ENCODE results near the gene TCERG1L.

Gene TCERG1L

DNA sequence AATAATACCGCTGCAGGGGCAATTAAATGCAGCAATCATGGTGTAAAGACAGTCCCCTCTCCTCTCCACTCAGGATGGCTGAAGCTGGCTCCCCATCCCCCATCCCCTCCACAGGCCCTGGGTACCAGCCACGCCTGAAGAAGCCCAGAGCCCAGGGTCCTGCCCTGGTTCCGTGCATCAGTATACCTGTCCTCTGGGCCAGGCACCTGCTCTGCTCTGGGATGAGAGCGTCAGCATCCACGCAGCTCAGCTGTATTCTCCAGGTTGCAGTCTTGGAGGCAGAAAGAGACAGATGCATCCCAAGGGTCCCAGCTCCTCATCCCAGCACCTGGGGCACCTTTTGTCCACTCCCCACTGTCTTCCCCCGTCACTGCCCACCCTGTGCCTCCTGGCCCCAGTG, 233.8 kb downstream of the TCERG1L start:
- DNase-seq, result no peak

DNA sequence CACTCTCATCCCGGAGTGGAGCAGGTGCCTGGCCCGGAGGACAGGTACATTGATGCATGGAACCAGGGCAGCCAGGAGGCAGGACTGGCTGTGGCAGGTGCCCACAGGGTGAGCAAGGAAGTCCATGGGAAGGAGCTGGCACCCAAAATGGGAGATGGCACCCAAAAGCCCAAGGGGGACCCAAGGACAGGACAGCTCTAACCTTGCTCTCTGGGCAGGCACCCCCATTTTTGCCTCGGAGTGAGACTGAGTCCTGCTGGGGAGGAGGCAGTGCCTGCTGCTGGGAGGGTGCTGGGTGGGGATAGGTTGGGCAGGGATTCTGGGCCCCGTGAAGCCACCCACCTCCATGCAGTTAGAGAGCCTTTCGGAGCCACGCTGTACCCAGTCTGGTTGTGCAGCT, 234.5 kb downstream of the TCERG1L start:
- no peak for DNase-seq

DNA sequence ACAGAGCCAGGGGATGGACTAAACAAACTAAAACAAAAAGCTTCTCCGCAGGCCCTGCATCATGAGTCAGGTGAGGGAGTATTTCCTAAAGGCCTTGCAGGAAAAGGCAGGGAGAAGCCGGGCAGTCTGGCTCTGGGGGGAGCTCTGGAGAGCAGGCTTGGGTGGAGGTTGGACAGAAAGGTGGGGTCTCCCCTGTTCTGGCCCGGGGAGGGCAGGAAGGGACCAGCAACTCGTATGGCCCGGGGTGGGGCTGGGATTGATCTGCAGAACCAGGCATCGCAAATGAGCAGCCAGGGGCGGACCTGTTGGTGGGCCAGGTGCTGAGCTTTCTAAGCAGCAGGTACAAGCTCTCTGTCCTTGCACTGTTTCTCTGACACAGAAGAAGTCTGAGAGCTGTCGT, 235.2 kb downstream of the TCERG1L start:
- DNase-seq, result no peak

DNA sequence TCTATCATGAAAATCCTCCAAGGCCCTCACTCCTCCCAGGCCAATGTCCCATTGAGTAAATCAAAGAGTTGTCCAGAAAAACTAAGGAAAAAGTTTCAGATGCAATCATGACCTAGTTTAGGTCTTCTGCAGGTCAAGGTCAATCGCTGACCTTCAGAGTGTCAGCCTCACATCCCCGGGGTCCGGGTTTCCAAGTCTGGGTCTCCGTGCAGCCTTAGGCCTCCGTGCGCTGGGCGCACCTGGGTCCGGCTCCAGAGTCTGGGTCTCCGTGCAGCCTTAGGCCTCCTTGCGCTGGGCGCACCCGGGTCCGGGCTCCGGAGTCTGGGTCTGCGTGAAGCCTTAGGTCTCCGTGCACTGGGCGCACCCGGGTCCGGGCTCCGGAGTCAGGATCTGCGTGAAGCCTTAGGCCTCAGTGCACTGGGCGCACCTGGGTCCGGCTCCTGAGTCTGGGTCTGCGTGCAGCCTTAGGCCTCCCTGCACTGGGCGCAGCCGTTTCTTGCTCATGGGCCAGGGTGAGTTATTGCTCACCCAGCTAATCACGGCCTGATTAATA, 236.2 kb downstream of the TCERG1L start:
- no peak for DNase-seq

DNA sequence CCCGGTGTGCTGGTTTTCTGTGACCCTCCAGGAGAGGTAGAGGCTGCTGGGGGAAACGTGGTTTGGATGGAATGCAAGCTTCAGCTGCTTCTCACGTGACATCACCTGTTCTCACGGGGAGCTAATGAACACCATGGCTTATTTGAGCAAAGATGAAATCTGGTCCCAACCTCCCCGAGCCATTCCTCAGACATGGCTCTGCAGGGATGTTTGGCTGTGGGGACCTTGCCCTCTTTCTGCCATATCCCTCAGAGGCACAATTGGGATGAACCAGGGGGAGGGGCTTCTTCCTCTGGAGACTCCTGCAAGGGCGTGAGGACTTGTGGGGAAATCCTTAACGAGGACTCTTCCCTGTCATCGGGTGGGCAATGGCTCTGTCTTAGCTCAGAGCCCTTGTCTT, 236.8 kb downstream of the TCERG1L start:
- no peak for DNase-seq

DNA sequence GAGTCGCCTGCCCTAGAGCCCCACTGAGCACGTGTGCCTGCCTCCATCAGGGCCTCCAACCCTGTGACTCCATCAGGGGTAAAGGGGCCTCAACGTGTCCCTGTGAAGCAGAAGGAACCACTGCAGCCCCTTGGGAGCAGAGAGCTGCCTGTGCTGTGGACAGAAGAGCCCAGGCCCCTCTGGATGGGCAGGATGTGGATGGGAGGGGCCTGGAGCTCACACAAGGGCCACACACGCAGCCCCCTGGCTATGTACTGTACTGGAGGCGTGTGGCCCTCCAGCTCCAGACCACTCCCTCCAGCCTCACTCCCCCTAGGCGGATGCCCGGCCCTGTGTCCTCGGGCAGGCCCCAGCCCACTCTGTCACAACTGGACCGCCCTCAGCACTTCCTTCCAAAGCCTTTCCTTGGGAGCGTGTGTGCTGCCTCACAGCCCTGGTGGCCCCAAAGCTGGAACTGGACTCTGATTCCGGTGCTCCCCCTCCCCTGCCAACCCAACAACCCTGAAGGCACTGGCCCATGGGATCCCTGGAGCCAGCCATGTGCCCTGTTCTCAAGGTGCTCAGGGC, 238.0 kb downstream of the TCERG1L start:
- DNase-seq, result no peak

DNA sequence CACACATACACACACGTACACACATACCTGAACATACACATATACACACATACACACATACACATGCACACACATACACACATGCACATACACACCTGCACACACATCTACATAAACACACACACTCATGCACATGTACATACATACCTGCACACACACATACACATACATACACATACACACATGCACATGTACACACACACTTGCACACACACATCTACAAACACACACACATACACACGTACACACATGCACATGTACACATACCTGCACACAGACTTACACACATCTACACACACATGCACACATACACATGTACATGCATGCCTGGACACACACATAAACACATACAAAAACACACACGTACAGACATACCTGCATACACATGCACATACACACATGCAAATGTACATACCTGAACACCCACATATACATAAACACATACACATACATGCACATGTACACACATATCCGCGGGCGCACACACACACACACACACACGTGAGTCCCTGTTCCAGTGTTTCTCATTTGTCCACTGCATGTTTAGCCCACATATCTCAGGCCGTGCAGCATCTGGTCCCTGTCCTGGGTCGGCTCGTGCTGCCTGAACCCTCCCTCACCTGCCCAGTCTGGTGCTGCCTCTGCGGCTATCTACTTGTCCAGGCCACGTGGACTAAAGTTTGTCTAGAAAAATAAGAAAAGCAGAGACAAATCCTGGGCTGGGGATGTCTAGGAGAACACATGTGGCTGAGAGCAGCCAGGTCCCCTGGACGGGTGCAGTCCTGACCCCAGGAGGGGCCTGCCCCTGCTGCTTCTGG, 238.7 kb downstream of the TCERG1L start:
- no peak for DNase-seq

DNA sequence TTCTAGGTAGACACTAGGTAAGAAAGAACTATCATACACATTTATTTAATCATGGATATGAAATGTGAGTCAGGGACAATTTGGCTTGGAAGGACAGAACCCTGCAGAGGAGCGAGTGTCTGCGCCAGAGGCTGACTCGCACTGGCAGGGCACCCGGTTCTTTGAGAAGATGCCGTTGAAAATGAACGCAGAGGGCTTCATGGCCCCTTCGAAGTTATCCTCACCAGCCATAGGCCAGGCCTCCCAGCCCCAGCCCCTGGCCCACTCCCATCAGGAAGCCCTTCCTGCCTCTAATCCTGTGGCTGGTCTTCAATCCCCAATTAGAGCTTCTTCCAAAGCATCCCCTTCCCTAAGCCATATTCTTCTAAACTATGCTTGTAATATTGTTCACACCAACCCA, 239.8 kb downstream of the TCERG1L start:
- no peak for DNase-seq

DNA sequence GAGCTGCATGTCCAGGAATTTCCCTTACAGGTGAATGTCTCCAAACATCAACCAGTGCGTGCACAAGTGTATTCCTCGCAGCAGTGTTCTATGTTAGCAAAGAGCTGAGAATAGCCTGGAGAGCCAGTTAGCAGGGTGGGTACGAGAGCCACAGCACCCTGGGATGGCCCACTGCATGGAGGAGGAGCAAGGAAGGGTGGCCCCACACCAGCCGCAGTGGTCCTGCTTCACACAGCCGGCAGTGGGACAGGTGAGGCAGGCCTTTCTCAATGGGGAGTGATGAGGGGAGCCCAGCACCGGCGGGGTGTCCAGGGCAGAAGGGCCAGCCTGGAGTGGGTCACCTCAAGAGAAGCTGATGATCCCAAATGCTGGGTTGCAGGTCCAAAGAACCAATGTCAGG, 240.7 kb downstream of the TCERG1L start:
- DNase-seq, result no peak

DNA sequence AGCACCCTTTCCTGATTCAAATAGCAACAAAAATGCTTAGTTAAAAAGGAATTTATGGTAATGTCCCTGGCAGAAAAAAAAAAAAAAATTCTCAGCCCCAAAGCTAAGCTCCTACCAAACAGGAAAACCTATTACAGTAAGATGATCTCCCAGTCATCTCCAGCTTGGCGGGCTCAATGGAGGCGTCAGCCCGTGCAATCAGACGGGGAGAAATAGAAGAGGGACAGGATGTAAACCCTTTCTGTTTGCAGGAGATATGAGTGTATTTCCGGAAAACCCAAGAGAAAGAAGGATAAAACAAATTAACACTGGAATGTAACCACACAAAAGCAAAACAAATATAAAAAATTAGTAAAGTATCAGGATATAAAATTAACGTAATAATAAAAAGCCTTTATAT, 242.8 kb downstream of the TCERG1L start:
- DNase-seq, result no peak

DNA sequence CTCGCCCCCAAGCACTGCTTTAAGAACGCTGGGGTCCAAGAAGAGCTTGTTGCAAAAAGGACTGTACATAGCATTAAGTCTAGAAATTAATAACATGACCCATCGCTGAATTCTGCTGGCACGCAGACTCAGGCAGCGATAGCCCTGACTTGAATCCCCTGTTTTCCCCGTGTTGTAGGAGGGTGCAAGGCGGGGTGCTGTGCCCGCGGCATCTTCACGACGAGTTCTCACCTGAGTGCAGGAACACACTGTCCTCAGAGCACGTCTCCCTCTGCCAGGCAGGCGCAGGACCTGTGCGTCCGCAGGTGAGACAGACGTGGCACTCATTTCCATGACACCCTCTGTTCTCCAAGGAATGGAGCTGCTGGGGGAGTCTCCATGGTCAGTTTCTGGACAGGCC, 243.2 kb downstream of the TCERG1L start:
- no peak for DNase-seq

DNA sequence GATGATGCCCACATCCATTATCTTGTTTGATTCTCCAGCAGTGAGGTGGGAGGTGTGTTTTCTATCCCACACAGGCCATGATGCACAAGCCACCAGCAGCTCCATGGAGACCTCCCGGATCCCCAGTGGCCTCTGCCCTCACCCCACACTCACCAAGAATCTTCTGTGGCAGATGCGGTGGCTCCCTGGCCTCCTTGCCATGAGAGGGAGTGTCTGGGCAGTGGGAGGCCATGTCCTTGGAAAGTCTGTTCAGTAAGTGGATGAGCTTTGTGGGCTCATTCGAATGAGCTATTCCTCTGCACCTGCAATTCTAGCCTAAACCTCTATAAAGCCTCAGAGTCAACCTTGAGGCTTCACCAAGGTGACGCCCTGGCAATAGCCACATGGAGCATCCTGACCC, 243.8 kb downstream of the TCERG1L start:
- DNase-seq, result no peak

DNA sequence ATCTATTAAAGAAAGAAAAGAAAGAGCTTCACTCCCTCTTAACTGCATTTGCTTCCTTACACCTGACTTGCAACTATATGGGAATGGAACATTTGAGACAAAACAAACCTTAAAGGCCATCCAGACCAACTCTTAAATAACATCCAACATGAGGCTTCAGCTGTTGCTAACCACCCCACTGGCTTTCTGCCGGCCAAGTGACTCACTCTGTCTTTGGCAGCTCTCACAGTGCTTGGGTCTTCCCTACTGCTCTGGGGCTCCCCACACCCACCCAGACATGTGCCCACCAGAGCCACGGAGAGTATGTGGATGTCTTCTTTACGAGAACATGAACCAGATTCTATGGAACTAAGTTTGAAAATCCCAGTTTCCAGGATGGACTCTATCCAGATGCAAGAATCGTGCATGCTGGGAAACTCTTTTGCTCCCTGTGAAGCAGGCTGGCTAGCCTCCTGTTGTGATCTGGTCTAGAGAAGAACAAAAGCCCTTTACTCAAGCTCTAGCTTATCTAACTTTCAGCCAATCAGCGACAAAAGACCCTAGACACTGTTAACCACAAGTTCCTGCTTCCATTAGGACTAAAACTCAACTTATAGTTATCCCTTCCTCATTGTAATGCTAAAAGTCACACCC, 245.7 kb downstream of the TCERG1L start:
- DNase-seq, result no peak

DNA sequence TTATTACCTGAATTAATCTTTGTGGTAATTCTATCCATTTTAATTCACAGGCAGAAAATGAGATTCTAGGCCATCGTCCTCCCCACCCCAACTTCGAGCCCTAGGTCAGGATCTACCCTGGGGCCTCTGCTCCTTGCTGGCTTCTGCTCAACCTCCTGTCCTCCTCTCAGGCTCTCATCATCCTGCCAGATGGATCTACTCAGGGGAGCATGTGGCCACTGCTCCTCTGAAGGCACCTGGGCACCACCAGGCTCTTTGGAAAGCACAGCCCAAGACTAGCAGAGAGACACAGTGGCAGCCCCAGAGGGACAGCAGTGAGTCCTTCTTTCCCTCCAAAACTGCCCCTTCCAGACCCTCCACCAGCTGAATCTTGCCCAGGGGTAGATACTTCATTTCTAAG, 248.2 kb downstream of the TCERG1L start:
- DNase-seq, result no peak

DNA sequence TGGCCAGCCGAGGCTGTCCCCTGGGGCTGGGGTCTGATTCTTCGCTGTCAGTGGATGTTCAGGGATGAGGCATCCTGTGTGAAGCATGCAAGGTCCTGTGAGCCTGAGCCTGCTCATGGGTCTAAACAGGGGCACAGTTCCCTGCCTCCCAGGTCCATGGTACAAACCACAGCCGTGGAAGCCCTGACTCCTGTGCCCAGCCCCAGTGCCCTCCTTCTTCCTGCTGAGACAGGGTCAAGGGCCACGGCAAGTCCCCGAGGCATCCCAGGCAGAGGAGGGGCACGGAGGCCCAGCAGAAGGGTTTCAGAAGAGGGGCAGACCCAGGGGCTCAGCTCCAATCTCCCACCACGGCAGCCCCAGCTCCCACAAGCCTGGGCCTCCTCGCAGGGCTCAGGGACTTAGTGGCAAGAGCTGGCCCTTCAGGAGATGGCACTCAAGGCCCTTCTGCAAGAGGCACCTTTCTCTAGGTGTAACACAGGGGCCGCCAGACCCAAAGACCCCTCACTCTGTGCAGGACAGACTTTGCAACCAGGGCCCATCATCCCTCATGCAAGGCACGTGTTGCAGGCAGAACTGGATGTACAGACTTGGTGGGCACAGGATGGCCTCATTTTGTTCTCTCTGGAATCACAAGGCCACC, 248.8 kb downstream of the TCERG1L start:
- no peak for DNase-seq

DNA sequence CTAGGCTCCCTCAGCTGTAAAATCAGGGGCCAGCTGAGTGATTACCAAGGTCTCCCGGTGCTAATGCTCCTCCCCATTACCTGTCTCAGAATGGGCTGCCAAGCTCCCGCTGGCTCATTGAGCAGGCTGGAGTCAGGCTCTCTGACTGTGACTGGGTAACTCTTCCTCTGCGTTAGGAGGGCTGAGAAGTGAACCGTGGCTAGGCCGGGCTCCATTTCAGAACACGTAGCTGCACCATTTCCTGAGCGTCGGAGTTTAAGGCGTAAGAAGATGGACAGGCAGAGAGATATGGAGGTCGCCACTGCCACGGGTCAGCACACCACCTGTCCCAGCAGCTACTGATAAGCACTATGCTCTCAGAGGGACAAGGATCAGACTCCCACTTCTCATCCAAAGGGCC, 250.3 kb downstream of the TCERG1L start:
- DNase-seq, result no peak

DNA sequence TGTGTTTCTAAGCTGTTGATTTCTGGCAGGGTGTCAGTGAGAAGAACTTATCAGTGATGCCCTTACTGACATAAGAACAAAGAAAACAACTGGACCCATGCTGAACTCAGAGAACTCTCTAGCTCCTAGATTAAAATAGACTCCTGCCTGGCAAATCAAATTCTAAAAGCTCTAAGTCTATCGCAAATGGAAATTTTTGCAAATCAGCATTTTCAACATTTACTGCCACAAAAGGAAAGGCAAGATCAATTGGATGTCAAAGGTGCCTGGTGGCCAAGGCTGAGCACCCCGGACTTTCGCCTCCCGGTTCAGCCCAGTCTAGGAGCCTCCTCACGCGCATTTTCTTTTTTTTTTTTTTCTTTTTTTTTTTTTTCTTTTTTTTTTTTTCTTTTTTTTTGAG, 251.6 kb downstream of the TCERG1L start:
- DNase-seq, result no peak

DNA sequence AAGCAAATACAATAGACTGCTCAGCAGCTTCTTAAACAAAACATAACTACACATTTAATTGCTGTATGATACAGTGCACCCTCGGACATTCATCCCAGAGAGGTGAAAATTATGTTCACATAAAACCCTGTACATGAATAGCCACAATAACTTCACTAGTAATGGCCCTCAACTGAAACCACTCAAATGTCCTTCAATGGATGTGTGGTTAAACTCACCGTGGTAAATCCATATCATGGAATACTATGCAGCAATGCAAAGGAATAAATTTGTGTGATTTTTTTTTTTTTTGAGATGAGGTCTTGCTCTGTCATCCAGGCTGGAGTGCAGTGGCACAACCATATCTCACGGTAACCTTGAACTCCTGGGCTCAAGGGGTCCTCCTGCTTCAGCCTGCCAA, 252.7 kb downstream of the TCERG1L start:
- DNase-seq, result no peak

DNA sequence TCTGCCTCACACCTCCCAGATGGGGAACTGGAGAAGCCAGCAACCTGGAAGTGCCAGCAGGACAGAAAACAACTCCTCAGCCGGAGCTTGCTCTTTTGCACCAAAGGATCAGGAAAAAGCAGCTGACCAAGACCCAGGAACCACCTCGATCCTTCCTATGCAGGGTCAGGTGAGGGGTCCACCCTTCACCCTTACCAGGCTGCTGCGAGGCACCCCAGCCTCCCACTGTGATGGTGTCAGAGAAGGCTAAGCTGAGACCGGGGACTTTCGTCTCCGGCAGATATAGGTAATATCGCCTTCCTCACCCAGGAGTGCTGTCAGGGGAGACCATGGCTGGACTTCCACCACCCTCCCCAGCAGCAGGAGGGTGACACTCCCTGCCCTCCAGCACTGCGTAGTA, 254.7 kb downstream of the TCERG1L start:
- no peak for DNase-seq

DNA sequence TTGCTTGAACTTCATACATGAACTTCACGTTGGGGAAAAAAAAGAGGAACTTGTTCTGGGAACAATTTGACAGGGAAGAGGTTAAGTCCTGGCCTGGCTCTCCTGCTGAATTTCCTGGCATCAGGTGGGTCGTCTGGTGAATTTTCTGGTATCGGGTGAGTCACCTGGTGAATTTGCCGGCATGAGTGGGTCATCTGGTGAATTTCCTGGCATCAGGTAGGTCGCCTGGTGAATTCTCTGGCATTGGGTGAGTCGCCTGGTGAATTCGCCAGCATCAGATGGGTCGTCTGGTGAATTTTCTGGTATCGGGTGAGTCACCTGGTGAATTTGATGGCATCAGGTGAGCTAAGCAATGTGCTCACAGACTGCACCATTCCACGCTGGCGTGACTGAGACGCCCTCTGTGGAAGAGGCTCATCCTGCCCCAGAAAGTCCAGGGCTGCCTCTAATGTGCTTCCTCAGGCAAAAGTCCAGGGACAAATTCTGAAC, 255.4 kb downstream of the TCERG1L start:
- no peak for DNase-seq

DNA sequence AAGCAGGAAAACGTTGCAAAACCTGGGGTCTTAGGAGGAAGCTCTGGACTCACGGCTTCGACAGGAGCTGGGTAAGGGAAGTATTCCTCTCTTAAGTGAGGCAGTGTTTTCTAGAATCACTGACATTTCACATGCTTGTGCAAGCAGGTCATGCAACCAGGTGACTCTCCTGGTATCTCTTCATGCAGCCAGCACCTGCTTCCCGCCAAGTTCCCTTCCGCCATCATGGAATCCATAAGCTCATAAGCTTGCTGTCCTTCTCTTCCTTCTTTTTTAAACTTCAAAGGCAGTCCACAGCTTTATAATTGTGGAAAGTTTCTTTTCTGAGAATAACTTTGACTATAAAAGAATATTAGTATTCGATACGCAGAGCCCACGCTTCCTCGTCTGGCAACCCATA, 256.1 kb downstream of the TCERG1L start:
- no peak for DNase-seq

DNA sequence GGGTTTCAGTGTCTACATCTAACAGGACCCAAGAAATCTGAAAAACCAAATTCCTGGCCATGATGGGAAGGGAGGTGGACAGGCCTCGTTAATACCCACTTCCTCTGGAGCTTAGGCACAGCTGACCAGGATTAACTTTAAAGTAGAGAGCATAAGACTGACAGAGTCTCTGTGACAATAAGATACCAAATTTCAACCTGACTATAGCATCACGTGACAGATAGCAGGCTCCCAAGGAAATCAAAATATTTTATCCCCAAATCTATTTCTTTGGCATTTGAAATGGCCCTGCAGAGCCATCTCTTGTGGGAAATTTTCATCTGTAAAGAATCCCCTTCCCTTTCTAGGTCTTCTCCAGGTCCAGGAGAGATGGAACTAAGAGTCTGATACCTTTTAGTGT, 258.3 kb downstream of the TCERG1L start:
- DNase-seq, result no peak

DNA sequence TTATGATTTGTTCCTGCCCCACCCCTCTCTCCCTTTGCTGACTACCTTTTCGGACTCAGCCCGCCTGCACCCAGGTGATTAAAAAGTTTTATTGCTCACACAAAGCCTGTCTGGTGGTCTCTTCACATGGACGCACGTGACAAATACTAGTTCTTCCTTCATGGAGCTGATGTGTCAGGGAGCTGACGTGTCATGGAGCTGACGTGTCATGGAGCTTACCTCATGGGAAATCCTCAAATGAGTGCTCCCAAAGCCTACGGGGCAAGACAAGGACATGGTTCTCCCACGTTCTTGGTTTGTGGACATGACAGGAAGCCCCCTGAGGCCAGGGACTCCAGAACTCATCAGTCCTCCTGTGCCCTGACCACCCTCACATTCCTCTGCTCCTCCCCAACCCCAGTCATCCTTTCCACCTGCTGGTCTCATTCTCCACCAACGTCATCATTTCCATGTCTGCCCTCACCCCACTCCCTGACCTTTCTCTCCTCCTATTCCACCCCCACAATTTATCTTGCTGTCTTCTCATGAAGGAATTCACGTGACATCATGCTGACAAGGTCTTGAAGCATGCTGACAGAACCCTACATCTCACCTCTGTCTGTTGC, 261.3 kb downstream of the TCERG1L start:
- DNase-seq, result no peak

All from 8988T (cell line).